ENCODE results near the gene TBX15.

TBX15 gene

DNA sequence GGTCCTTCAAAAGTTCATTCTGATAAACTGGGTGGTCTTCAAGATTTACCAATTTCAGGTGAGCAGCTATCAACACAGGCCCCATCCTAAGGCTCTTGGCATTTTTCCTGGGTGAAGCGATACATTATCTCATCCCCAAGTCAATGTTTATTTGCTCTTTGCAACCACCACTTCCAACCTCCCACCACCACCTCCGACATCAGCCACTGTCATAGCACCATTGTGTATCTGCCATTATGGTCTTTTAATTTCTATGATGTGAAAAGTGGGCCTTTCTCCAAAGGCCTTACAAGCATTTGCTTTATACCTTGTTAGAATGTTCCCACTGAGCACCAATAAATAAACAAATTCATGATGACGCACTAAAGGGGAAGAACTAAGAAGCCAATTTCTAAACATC is 47.2 kb downstream of the TBX15 start:
- 66% methylated on average over 3 of the region's 3 CpGs for WGBS
- Histone ChIP-seq H2BK15ac (ENCODE audit: low read depth, poor library complexity, severe bottlenecking) (no peak overlapping the region), H3K18ac (ENCODE audit: low read depth in 1 of 2, low read length in 2 of 2) (no peak overlapping the region), H2BK12ac (ENCODE audit: low read length in 2 of 2) (no peak overlapping the region), H3K9ac (ENCODE audit: low read length) (no peak overlapping the region), H3K4me1 (ENCODE audit: control insufficient read depth, insufficient read depth, low read depth, low read length) (peaks cover 4% of the 10 kb centered on the region), H3K23ac (ENCODE audit: low read length in 2 of 2) (no peak overlapping the region), H4K8ac (ENCODE audit: low read length) (no peak overlapping the region), H2BK5ac (ENCODE audit: low read depth, low read length, poor library complexity, severe bottlenecking) (no peak overlapping the region), H2BK120ac (ENCODE audit: low read depth, low read length) (no peak overlapping the region), H3K27ac (ENCODE audit: low read length, poor library complexity, severe bottlenecking) (no peak overlapping the region), H3K4ac (ENCODE audit: low read depth in 1 of 2, low read length in 2 of 2) (no peak overlapping the region), H3K79me1 (replicated peaks; ENCODE audit: low read length, poor library complexity, severe bottlenecking) (peaks cover 13% of the 10 kb centered on the region), H3K9me3 (ENCODE audit: control insufficient read depth, low read length) (no peaks in the 10 kb centered on the region), H3K4me2 (ENCODE audit: low read length, poor library complexity, severe bottlenecking) (no peak overlapping the region), H3K36me3 (ENCODE audit: control insufficient read depth in 1 of 2, insufficient read depth in 2 of 2, low read depth in 1 of 2, low read length in 2 of 2) (peaks cover 0 to 3% of the 10 kb centered on the region in 2 experiments), H2AK5ac (ENCODE audit: low read length, severe bottlenecking) (no peak overlapping the region), H3K27me3 (ENCODE audit: control insufficient read depth in 1 of 2, insufficient read depth in 1 of 2, low read length in 2 of 2) (peaks cover 0 to 4% of the 10 kb centered on the region in 2 experiments), H4K91ac (ENCODE audit: low read length) (no peak overlapping the region), H3K14ac (ENCODE audit: low read length in 2 of 2) (no peak overlapping the region), H2AFZ (ENCODE audit: low read depth, low read length) (no peak overlapping the region), H3K4me3 (ENCODE audit: insufficient read depth in 1 of 2, low read depth in 1 of 2, low read length in 2 of 2) (no peak overlapping the region)
- no peak for DNase-seq

DNA sequence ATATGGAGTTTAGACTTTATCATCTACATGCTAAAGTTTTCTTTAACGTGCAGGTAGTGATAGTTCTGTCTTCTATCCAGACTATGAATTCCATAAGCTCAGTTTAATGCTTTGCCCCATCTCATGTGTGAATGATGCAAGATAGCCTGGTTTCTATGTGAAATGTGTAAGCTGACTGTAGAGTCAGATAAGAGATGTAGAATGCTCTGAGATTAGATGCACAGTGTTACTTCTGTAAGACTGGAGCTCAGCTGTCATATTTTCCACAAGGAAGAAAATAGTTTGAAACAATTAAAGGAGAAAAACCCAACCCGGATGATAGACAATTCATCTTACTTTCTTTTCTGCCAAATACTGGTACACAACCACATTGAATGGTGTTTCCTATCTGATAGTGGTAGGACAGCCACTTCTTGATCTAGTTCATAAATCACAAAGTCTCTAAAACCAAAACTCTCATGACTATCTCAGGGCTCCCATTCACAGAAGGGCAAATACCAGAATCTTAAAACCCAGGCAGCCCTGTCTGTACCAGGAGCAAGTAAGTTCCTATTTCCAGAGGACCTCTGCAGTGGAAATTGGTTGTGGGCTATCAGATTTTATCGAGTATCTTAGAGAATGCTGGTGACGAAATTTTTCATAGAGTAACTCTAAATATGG is 50.6 kb downstream of the TBX15 start:
- H2BK5ac ChIP-seq (ENCODE audit: low read depth, low read length, poor library complexity, severe bottlenecking): no peak overlapping the region
- WGBS: 65% methylated on average over 4 of the region's 4 CpGs
- no peaks in the 10 kb centered on the region for H3K9me3 ChIP-seq (ENCODE audit: control insufficient read depth, low read length)
- H3K4me1 ChIP-seq (ENCODE audit: control insufficient read depth, insufficient read depth, low read depth, low read length): no peaks in the 10 kb centered on the region
- no peak overlapping the region for H3K14ac ChIP-seq (ENCODE audit: low read length in 2 of 2)
- no peak overlapping the region for H3K18ac ChIP-seq (ENCODE audit: low read depth in 1 of 2, low read length in 2 of 2)
- DNase-seq: no peak
- no peaks in the 10 kb centered on the region for H3K27me3 ChIP-seq (ENCODE audit: control insufficient read depth in 1 of 2, insufficient read depth in 1 of 2, low read length in 2 of 2)
- H2BK120ac ChIP-seq (ENCODE audit: low read depth, low read length): no peak overlapping the region
- H4K91ac ChIP-seq (ENCODE audit: low read length): no peak overlapping the region
- H3K4ac ChIP-seq (ENCODE audit: low read depth in 1 of 2, low read length in 2 of 2): no peak overlapping the region
- H3K4me3 ChIP-seq (ENCODE audit: insufficient read depth in 1 of 2, low read depth in 1 of 2, low read length in 2 of 2): no peak overlapping the region
- H3K79me1 ChIP-seq (replicated peaks; ENCODE audit: low read length, poor library complexity, severe bottlenecking): peaks cover 9% of the 10 kb centered on the region
- no peak overlapping the region for H3K4me2 ChIP-seq (ENCODE audit: low read length, poor library complexity, severe bottlenecking)
- no peaks in the 10 kb centered on the region for H3K36me3 ChIP-seq (ENCODE audit: control insufficient read depth in 1 of 2, insufficient read depth in 2 of 2, low read depth in 1 of 2, low read length in 2 of 2)
- no peak overlapping the region for H2AK5ac ChIP-seq (ENCODE audit: low read length, severe bottlenecking)
- no peak overlapping the region for H3K23ac ChIP-seq (ENCODE audit: low read length in 2 of 2)
- no peak overlapping the region for H2BK12ac ChIP-seq (ENCODE audit: low read length in 2 of 2)
- H4K8ac ChIP-seq (ENCODE audit: low read length): no peak overlapping the region
- no peak overlapping the region for H3K9ac ChIP-seq (ENCODE audit: low read length)
- H3K27ac ChIP-seq (ENCODE audit: low read length, poor library complexity, severe bottlenecking): no peak overlapping the region
- no peak overlapping the region for H2BK15ac ChIP-seq (ENCODE audit: low read depth, poor library complexity, severe bottlenecking)
- H2AFZ ChIP-seq (ENCODE audit: low read depth, low read length): no peak overlapping the region

DNA sequence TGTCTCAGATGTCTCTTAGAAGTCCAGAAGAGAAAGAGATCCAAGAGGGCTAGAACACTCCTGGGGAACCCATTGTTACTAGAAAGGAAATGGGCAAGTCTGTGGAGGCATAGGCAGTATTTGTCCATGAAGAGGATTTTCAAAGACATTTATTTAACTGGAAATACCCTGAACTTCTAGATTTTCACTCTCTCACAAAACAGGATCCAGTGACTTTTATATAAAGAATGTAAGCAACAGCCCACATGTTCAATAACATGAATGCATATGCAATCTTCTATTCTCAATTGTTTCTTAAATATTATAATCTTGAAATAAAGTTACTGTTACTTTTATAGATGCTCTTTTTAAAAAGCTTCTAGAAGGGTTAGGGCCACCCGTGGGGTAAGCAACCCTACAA is 53.4 kb downstream of the TBX15 start:
- no peak overlapping the region for H3K4ac ChIP-seq (ENCODE audit: low read depth in 1 of 2, low read length in 2 of 2)
- no peak overlapping the region for H3K27ac ChIP-seq (ENCODE audit: low read length, poor library complexity, severe bottlenecking)
- no peak overlapping the region for H2BK12ac ChIP-seq (ENCODE audit: low read length in 2 of 2)
- no CpG with 5 or more reads among the region's 1 CpG for WGBS
- no peaks in the 10 kb centered on the region for H3K9me3 ChIP-seq (ENCODE audit: control insufficient read depth, low read length)
- no peak overlapping the region for H3K4me2 ChIP-seq (ENCODE audit: low read length, poor library complexity, severe bottlenecking)
- no peak overlapping the region for H3K23ac ChIP-seq (ENCODE audit: low read length in 2 of 2)
- H2AK5ac ChIP-seq (ENCODE audit: low read length, severe bottlenecking): no peak overlapping the region
- H3K18ac ChIP-seq (ENCODE audit: low read depth in 1 of 2, low read length in 2 of 2): no peak overlapping the region
- no peak for DNase-seq
- no peak overlapping the region for H2BK5ac ChIP-seq (ENCODE audit: low read depth, low read length, poor library complexity, severe bottlenecking)
- peaks cover 14% of the 10 kb centered on the region for H3K79me1 ChIP-seq (replicated peaks; ENCODE audit: low read length, poor library complexity, severe bottlenecking)
- H2AFZ ChIP-seq (ENCODE audit: low read depth, low read length): no peak overlapping the region
- no peak overlapping the region for H4K91ac ChIP-seq (ENCODE audit: low read length)
- no peak overlapping the region for H3K9ac ChIP-seq (ENCODE audit: low read length)
- H4K8ac ChIP-seq (ENCODE audit: low read length): no peak overlapping the region
- no peak overlapping the region for H2BK15ac ChIP-seq (ENCODE audit: low read depth, poor library complexity, severe bottlenecking)
- peaks cover 3% of the 10 kb centered on the region for H3K4me1 ChIP-seq (ENCODE audit: control insufficient read depth, insufficient read depth, low read depth, low read length)
- H2BK120ac ChIP-seq (ENCODE audit: low read depth, low read length): no peak overlapping the region
- H3K36me3 ChIP-seq (ENCODE audit: control insufficient read depth in 1 of 2, insufficient read depth in 2 of 2, low read depth in 1 of 2, low read length in 2 of 2): peaks cover 0 to 7% of the 10 kb centered on the region in 2 experiments
- H3K27me3 ChIP-seq (ENCODE audit: control insufficient read depth in 1 of 2, insufficient read depth in 1 of 2, low read length in 2 of 2): no peaks in the 10 kb centered on the region
- no peak overlapping the region for H3K14ac ChIP-seq (ENCODE audit: low read length in 2 of 2)
- H3K4me3 ChIP-seq (ENCODE audit: insufficient read depth in 1 of 2, low read depth in 1 of 2, low read length in 2 of 2): no peak overlapping the region

DNA sequence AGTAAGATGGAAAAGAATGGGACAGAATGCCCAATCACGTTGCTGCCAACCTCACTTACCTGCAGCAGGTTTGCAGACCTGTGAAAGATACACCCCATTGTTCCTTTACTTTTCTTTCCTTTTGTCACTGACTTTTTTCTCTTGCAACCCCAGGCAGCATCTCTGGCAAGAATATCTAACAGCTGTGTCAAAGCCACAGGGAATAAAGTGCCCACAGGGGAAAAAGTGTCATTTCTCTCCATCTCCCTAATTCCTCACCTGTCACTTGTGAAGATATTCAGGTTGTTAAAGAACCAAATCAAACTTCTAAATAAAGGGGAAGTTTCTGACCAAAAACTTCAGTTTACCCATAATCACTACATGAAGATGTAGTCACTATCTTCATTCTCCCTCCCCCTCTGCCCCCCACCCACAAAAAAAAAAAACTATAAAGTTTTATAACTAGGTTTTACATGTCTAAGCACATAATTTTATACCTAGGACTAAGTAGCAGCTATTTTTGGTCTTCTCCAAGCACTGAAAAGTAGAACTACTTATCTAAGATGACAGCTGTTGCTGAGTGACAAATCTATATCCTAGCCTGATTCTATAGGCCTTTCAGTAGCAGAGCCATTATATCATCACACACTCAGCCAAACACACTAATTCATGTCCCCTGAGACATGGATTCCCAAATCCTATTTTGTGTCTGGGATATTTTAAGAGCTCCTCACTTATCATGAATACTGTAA is 54.9 kb downstream of the TBX15 start:
- Histone ChIP-seq H4K8ac (ENCODE audit: low read length) (no peak overlapping the region), H2AK5ac (ENCODE audit: low read length, severe bottlenecking) (no peak overlapping the region), H3K79me1 (replicated peaks; ENCODE audit: low read length, poor library complexity, severe bottlenecking) (peaks cover 14% of the 10 kb centered on the region), H3K18ac (ENCODE audit: low read depth in 1 of 2, low read length in 2 of 2) (no peak overlapping the region), H3K14ac (ENCODE audit: low read length in 2 of 2) (no peak overlapping the region), H3K4me2 (ENCODE audit: low read length, poor library complexity, severe bottlenecking) (no peak overlapping the region), H3K4ac (ENCODE audit: low read depth in 1 of 2, low read length in 2 of 2) (no peak overlapping the region), H3K23ac (ENCODE audit: low read length in 2 of 2) (no peak overlapping the region), H3K27ac (ENCODE audit: low read length, poor library complexity, severe bottlenecking) (no peak overlapping the region), H3K9ac (ENCODE audit: low read length) (no peak overlapping the region), H3K4me1 (ENCODE audit: control insufficient read depth, insufficient read depth, low read depth, low read length) (peaks cover 3% of the 10 kb centered on the region), H2BK5ac (ENCODE audit: low read depth, low read length, poor library complexity, severe bottlenecking) (no peak overlapping the region), H3K27me3 (ENCODE audit: control insufficient read depth in 1 of 2, insufficient read depth in 1 of 2, low read length in 2 of 2) (no peaks in the 10 kb centered on the region), H2BK12ac (ENCODE audit: low read length in 2 of 2) (no peak overlapping the region), H2AFZ (ENCODE audit: low read depth, low read length) (no peak overlapping the region), H3K36me3 (ENCODE audit: control insufficient read depth in 1 of 2, insufficient read depth in 2 of 2, low read depth in 1 of 2, low read length in 2 of 2) (peaks cover 0 to 7% of the 10 kb centered on the region in 2 experiments), H4K91ac (ENCODE audit: low read length) (no peak overlapping the region), H3K4me3 (ENCODE audit: insufficient read depth in 1 of 2, low read depth in 1 of 2, low read length in 2 of 2) (no peak overlapping the region), H2BK15ac (ENCODE audit: low read depth, poor library complexity, severe bottlenecking) (no peak overlapping the region), H3K9me3 (ENCODE audit: control insufficient read depth, low read length) (no peaks in the 10 kb centered on the region), H2BK120ac (ENCODE audit: low read depth, low read length) (no peak overlapping the region)
- WGBS: 17% methylated on average over 1 of the region's 1 CpG
- DNase-seq: no peak
